IMR-90 (cell line): ENCODE measurements around the gene WFDC5. TPM values are rescaled to one million over a fixed set of nuclear protein-coding genes. Genes with fewer than 3 reads are reported as not detected.

Experiments used
- ATAC-seq: fragments of 200-7000 bp; cut with Tn5 transposase; 2 replicates; pipeline ENCODE4 v1.9.1; 2020; ENCODE audit warnings: low read depth, mild to moderate bottlenecking, moderate library complexity
- BruUV-seq: library from RNA; stranded (reverse); fragments of 400-500 nt; replicated peaks from 2 replicates; lab custom pipeline; 2021; lab: Mats Ljungman, UMichigan
- CTCF ChIA-PET: fragments of 300-600 bp; formaldehyde crosslinking; extraction: SDS; loops from one replicate; lab custom pipeline; 2021; ENCODE audit warnings: antibody characterized with exemption; lab: Yijun Ruan, JAX
- POLR2A ChIA-PET: fragments of 300-600 bp; sonication (Branson Sonifier 250); formaldehyde crosslinking; loops from one replicate; lab custom pipeline; 2022; ENCODE audit warnings: antibody characterized with exemption; ENCODE audit not compliant: unreplicated experiment; lab: Charles Lee
- DNase-seq: peaks from one replicate; pipeline ENCODE4 v3.0.0; 2013
- H2AFZ ChIP-seq: replicated peaks from 2 replicates; pipeline ENCODE3; 2013; ENCODE audit warnings: low read length, mild to moderate bottlenecking; ENCODE audit not compliant: poor library complexity
- H2AK5ac ChIP-seq: 2 replicates; pipeline ENCODE4 v1.6.1; 2013; ENCODE audit warnings: low read depth, low read length, inconsistent platforms
- H2AK9ac ChIP-seq: replicated peaks from 2 replicates; pipeline ENCODE3; 2013; ENCODE audit warnings: mild to moderate bottlenecking, low read depth, low read length, moderate library complexity; ENCODE audit not compliant: poor library complexity
- H2BK120ac ChIP-seq: 2 replicates; pipeline ENCODE4 v1.6.1; 2013; ENCODE audit warnings: low read depth, low read length, inconsistent platforms
- H2BK15ac ChIP-seq: 3 replicates; pipeline ENCODE4 v1.6.1; 2013; ENCODE audit warnings: low read depth, low read length, inconsistent platforms
- H2BK20ac ChIP-seq: 2 replicates; pipeline ENCODE4 v1.6.1; 2013; ENCODE audit warnings: low read depth, mild to moderate bottlenecking, inconsistent platforms, low read length, moderate library complexity
- H2BK5ac ChIP-seq: 2 replicates; pipeline ENCODE4 v1.6.1; 2013; ENCODE audit warnings: mild to moderate bottlenecking, low read depth, low read length, inconsistent platforms; ENCODE audit not compliant: poor library complexity, severe bottlenecking
- H3K14ac ChIP-seq: replicated peaks from 2 replicates; pipeline ENCODE4 v1.6.1; 2013; ENCODE audit warnings: low read depth, low read length, inconsistent platforms
- H3K18ac ChIP-seq: 2 replicates; pipeline ENCODE4 v1.6.1; 2013; ENCODE audit warnings: low read depth, low read length, control low read depth
- H3K23ac ChIP-seq: 2 replicates; pipeline ENCODE4 v1.6.1; 2013; ENCODE audit warnings: low read depth, low read length, inconsistent platforms
- H3K27ac ChIP-seq: 2 replicates; pipeline ENCODE4 v1.5.1; 2013; ENCODE audit warnings: mild to moderate bottlenecking, control low read depth, low read length; ENCODE audit not compliant: insufficient read depth
- H3K27me3 ChIP-seq: 2 replicates; pipeline ENCODE4 v1.6.1; 2013; ENCODE audit warnings: low read length; ENCODE audit not compliant: control insufficient read depth, insufficient read depth
- H3K36me3 ChIP-seq: 2 replicates; pipeline ENCODE4 v1.6.1; 2013; ENCODE audit warnings: low read length, mixed read lengths; ENCODE audit not compliant: control insufficient read depth, insufficient read depth
- H3K4ac ChIP-seq: 2 replicates; pipeline ENCODE4 v1.6.1; 2013; ENCODE audit warnings: low read depth, low read length, inconsistent platforms
- H3K4me1 ChIP-seq: 2 replicates; pipeline ENCODE4 v1.6.1; 2013; ENCODE audit warnings: low read length, mixed read lengths; ENCODE audit not compliant: control insufficient read depth, insufficient read depth
- H3K4me2 ChIP-seq: 2 replicates; pipeline ENCODE4 v1.6.1; 2013; ENCODE audit warnings: low read depth, mild to moderate bottlenecking, control low read depth, low read length, moderate library complexity
- H3K4me3 ChIP-seq: 2 replicates; pipeline ENCODE4 v1.5.1; 2013; ENCODE audit warnings: low read depth, mild to moderate bottlenecking, control low read depth, low read length, moderate library complexity; ENCODE audit not compliant: insufficient read depth
- H3K56ac ChIP-seq: 2 replicates; pipeline ENCODE4 v1.6.1; 2013; ENCODE audit warnings: low read length, inconsistent platforms; ENCODE audit not compliant: insufficient read depth; ENCODE audit errors: extremely low read depth
- H3K79me1 ChIP-seq, 2 experiments: 2 replicates each; pipeline ENCODE4 v1.6.1; 2013; ENCODE audit warnings: low read length in 2 of 2, inconsistent platforms in 1 of 2, low read depth in 1 of 2
- H3K9ac ChIP-seq: 2 replicates; pipeline ENCODE4 v1.6.1; 2013; ENCODE audit warnings: low read depth, low read length, control low read depth
- H3K9me1 ChIP-seq: 2 replicates; pipeline ENCODE4 v1.6.1; 2013; ENCODE audit warnings: low read length, inconsistent platforms; ENCODE audit not compliant: insufficient read depth
- H3K9me3 ChIP-seq: 2 replicates; pipeline ENCODE4 v1.6.1; 2013; ENCODE audit warnings: low read length; ENCODE audit not compliant: control insufficient read depth, insufficient read depth
- H4K20me1 ChIP-seq: 2 replicates; pipeline ENCODE4 v1.6.1; 2013; ENCODE audit warnings: low read length, inconsistent platforms; ENCODE audit not compliant: insufficient read depth
- H4K5ac ChIP-seq: 2 replicates; pipeline ENCODE4 v1.6.1; 2013; ENCODE audit warnings: mild to moderate bottlenecking, low read depth, low read length, control low read depth
- H4K8ac ChIP-seq, 2 experiments: 2 replicates each; pipeline ENCODE4 v1.6.1; 2013; ENCODE audit warnings: low read depth in 2 of 2, low read length in 2 of 2, control low read depth in 1 of 2, inconsistent platforms in 1 of 2
- H4K91ac ChIP-seq: 2 replicates; pipeline ENCODE4 v1.6.1; 2013; ENCODE audit warnings: low read depth, low read length, inconsistent platforms; ENCODE audit not compliant: insufficient read depth
- BHLHE40 ChIP-seq: fragments of 150-350 bp; IDR thresholded peaks from 2 replicates; pipeline ENCODE4 v1.6.1; 2016; ENCODE audit warnings: mild to moderate bottlenecking, low read depth, low read length
- CEBPB ChIP-seq: IDR thresholded peaks from 2 replicates; pipeline ENCODE4 v1.6.1; 2012; ENCODE audit warnings: low read depth, low read length, improper control_type of control experiment
- CHD1 ChIP-seq: IDR thresholded peaks from 2 replicates; pipeline ENCODE4 v1.6.1; 2012; ENCODE audit warnings: low read depth, low read length, improper control_type of control experiment
- FOS ChIP-seq: fragments of 150-350 bp; IDR thresholded peaks from 2 replicates; pipeline ENCODE4 v1.6.1; 2016; ENCODE audit warnings: low read depth, low read length
- MAFK ChIP-seq: IDR thresholded peaks from 2 replicates; pipeline ENCODE4 v1.6.1; 2012; ENCODE audit warnings: low read depth, low read length, improper control_type of control experiment
- MAZ ChIP-seq: IDR thresholded peaks from 2 replicates; pipeline ENCODE4 v1.6.1; 2012; ENCODE audit warnings: low read depth, mild to moderate bottlenecking, low read length, improper control_type of control experiment, moderate library complexity, borderline replicate concordance
- MXI1 ChIP-seq: IDR thresholded peaks from 2 replicates; pipeline ENCODE4 v1.6.1; 2012; ENCODE audit warnings: low read depth, mild to moderate bottlenecking, low read length, moderate library complexity, borderline replicate concordance
- NFE2L2 ChIP-seq: fragments of 150-350 bp; IDR thresholded peaks from 2 replicates; pipeline ENCODE4 v1.6.1; 2016; ENCODE audit warnings: low read depth, mild to moderate bottlenecking, low read length
- POLR2A ChIP-seq: IDR thresholded peaks from 2 replicates; pipeline ENCODE4 v1.6.1; 2012; ENCODE audit warnings: mild to moderate bottlenecking, low read depth, low read length
- RAD21 ChIP-seq: IDR thresholded peaks from 2 replicates; pipeline ENCODE4 v1.6.1; 2012; ENCODE audit warnings: low read length, improper control_type of control experiment
- RCOR1 ChIP-seq: IDR thresholded peaks from 2 replicates; pipeline ENCODE4 v1.6.1; 2012; ENCODE audit warnings: mild to moderate bottlenecking, low read length, improper control_type of control experiment; ENCODE audit not compliant: insufficient replicate concordance
- RFX5 ChIP-seq: IDR thresholded peaks from 2 replicates; pipeline ENCODE4 v1.8.0; 2012; ENCODE audit warnings: low read depth, mild to moderate bottlenecking, low read length, moderate library complexity
- SMC3 ChIP-seq: fragments of 150-350 bp; IDR thresholded peaks from 2 replicates; pipeline ENCODE4 v1.6.1; 2016; ENCODE audit warnings: low read depth, mild to moderate bottlenecking, antibody characterized with exemption, low read length, moderate library complexity
- WGBS, 2 experiments: methylation state at CpG; one replicate each; pipeline versions ENCODE4 v1.1.5 to v1.1.7; 2013; ENCODE audit warnings: missing lambda C conversion rate in 2 of 2; ENCODE audit not compliant: insufficient read length in 1 of 2; ENCODE audit errors: extremely low coverage in 2 of 2; 5-methylcytosine and 5-hydroxymethylcytosine counted together
- dilution Hi-C: fragments of 300-500 bp; cut with HindIII; formaldehyde crosslinking; loops from one replicate; pipeline ENCODE4 v1.14.3; 2018; ENCODE audit warnings: low sequenced_read_pairs; ENCODE audit not compliant: unreplicated experiment
- in situ Hi-C: fragments of 300-500 bp; cut with MboI; formaldehyde crosslinking; loops from 3 replicates; pipeline ENCODE4 v1.14.3; 2019; ENCODE audit warnings: low sequenced_read_pairs, inconsistent platforms, mixed read lengths
- intact Hi-C: fragments of 100-400 bp; cut with micrococcal nuclease; formaldehyde crosslinking; loops from 2 replicates; pipeline ENCODE4 v1.10.0; 2022
- polyA plus RNA-seq, 3 experiments: library from polyadenylated mRNA; depleted of rRNA; stranded (reverse); fragments of >200 nt; gene quantifications; 2 replicates each; pipeline ENCODE4 v1.2.3, GENCODE V29; 2012; ENCODE audit warnings: low replicate concordance in 1 of 3
- total RNA-seq: library from RNA; depleted of rRNA; stranded (reverse); fragments of >200 nt; gene quantifications from 2 replicates; pipeline ENCODE4 v1.2.3, GENCODE V29; 2012
- TF ChIP-seq, protein P1 (sequence below): conservative IDR thresholded peaks from 2 replicates; pipeline ENCODE4 v1.5.1; 2012; ENCODE audit warnings: mild to moderate bottlenecking, low read depth, low read length, improper control_type of control experiment
- TF ChIP-seq, protein P2 (sequence below): fragments of 150-350 bp; IDR thresholded peaks from 2 replicates; pipeline ENCODE4 v1.6.1; 2017; ENCODE audit warnings: mild to moderate bottlenecking, antibody characterized with exemption, low read length, low read depth
- TF ChIP-seq, protein P3 (sequence below): fragments of 150-350 bp; IDR thresholded peaks from 2 replicates; pipeline ENCODE4 v1.6.1; 2016; ENCODE audit warnings: low read depth, mild to moderate bottlenecking, low read length, moderate library complexity, borderline replicate concordance

The WFDC5 gene
- total and polyA plus RNA-seq, 2 of the 4 experiments (the other 2 are of a cell fraction) = not detected

DNA sequence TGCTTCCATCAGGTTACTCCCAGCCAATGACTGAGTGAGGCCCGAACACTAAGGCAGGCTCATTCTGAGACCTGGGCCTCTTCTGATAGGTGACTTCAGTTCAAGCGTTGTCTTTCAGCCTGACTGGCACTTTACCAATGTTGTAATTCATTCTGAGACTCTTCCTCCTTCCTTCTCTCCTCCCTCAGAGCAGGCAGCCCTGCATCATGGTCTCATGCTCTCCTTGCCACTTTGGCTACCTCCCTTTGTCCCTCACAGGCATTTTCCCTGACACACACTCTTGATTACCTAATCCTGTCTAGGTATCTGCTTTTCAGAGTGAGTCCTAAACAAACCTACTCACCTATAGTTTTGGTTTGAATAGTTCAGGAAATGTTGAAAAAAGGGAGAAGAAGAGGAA, 21.9 kb upstream of the WFDC5 start:
- no peak for TF ChIP-seq SMC3
- TF ChIP-seq RFX5 = no peak
- TF ChIP-seq, protein P1, sequence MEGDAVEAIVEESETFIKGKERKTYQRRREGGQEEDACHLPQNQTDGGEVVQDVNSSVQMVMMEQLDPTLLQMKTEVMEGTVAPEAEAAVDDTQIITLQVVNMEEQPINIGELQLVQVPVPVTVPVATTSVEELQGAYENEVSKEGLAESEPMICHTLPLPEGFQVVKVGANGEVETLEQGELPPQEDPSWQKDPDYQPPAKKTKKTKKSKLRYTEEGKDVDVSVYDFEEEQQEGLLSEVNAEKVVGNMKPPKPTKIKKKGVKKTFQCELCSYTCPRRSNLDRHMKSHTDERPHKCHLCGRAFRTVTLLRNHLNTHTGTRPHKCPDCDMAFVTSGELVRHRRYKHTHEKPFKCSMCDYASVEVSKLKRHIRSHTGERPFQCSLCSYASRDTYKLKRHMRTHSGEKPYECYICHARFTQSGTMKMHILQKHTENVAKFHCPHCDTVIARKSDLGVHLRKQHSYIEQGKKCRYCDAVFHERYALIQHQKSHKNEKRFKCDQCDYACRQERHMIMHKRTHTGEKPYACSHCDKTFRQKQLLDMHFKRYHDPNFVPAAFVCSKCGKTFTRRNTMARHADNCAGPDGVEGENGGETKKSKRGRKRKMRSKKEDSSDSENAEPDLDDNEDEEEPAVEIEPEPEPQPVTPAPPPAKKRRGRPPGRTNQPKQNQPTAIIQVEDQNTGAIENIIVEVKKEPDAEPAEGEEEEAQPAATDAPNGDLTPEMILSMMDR = no peak
- TF ChIP-seq POLR2A = no peak
- TF ChIP-seq BHLHE40 = no peak
- TF ChIP-seq RCOR1 = no peak
- TF ChIP-seq RAD21 = no peak
- TF ChIP-seq CEBPB = no peak
- no peak for TF ChIP-seq MXI1
- TF ChIP-seq FOS = no peak
- no peak for TF ChIP-seq MAFK
- TF ChIP-seq, protein P2, sequence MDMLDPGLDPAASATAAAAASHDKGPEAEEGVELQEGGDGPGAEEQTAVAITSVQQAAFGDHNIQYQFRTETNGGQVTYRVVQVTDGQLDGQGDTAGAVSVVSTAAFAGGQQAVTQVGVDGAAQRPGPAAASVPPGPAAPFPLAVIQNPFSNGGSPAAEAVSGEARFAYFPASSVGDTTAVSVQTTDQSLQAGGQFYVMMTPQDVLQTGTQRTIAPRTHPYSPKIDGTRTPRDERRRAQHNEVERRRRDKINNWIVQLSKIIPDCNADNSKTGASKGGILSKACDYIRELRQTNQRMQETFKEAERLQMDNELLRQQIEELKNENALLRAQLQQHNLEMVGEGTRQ = no peak
- TF ChIP-seq, protein P3, sequence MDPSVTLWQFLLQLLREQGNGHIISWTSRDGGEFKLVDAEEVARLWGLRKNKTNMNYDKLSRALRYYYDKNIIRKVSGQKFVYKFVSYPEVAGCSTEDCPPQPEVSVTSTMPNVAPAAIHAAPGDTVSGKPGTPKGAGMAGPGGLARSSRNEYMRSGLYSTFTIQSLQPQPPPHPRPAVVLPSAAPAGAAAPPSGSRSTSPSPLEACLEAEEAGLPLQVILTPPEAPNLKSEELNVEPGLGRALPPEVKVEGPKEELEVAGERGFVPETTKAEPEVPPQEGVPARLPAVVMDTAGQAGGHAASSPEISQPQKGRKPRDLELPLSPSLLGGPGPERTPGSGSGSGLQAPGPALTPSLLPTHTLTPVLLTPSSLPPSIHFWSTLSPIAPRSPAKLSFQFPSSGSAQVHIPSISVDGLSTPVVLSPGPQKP = no peak
- TF ChIP-seq MAZ = no peak
- no peak for TF ChIP-seq NFE2L2
- no peak for TF ChIP-seq CHD1
- H3K56ac ChIP-seq = no peak overlapping the region
- H2AK9ac ChIP-seq = no peak overlapping the region
- BruUV-seq = no TSS peak
- H4K20me1 ChIP-seq = no peaks in the 10 kb centered on the region
- H2BK15ac ChIP-seq = no peak overlapping the region
- no peak overlapping the region for H4K5ac ChIP-seq
- H3K14ac ChIP-seq = no peak overlapping the region
- H3K9me3 ChIP-seq = no peaks in the 10 kb centered on the region
- no peaks in the 10 kb centered on the region for H3K36me3 ChIP-seq
- POLR2A ChIA-PET = no interaction called here
- no peak overlapping the region for H2BK120ac ChIP-seq
- peaks cover 3% of the 10 kb centered on the region for H3K27me3 ChIP-seq
- no peak overlapping the region for H3K4ac ChIP-seq
- H3K4me3 ChIP-seq = no peak overlapping the region
- ATAC-seq (no peak), DNase-seq (no peak)
- no peak overlapping the region for H3K18ac ChIP-seq
- no peak overlapping the region for H2BK5ac ChIP-seq
- H3K9ac ChIP-seq = no peak overlapping the region
- no peak overlapping the region for H2BK20ac ChIP-seq
- no peaks in the 10 kb centered on the region for H3K79me1 ChIP-seq
- H2AK5ac ChIP-seq = no peak overlapping the region
- intact Hi-C loops (no loop called here), in situ Hi-C loops (no loop called here), dilution Hi-C loops (no loop called here)
- no peak overlapping the region for H3K27ac ChIP-seq
- 40% methylated on average over 1 of the region's 2 CpGs; no CpG with 5 or more reads in 1 of the 2 experiments for WGBS, 2 experiments
- no peak overlapping the region for H3K23ac ChIP-seq
- no peak overlapping the region for H2AFZ ChIP-seq
- H4K8ac ChIP-seq = no peak overlapping the region
- no peak overlapping the region for H3K4me2 ChIP-seq
- CTCF ChIA-PET = no interaction called here
- no peaks in the 10 kb centered on the region for H3K4me1 ChIP-seq
- H4K91ac ChIP-seq = no peak overlapping the region
- H3K9me1 ChIP-seq = no peaks in the 10 kb centered on the region
